NB4 (cell line): ENCODE data around the gene TMEM123.

Experiments used
- DNase-seq: peaks from one replicate; pipeline ENCODE4 v3.0.0; 2010; ENCODE audit warnings: low read depth
- H3K4me3 ChIP-seq: one replicate; pipeline ENCODE4 v1.5.1; 2011; ENCODE audit warnings: mild to moderate bottlenecking, low read depth, low read length, moderate library complexity
- MYC ChIP-seq: IDR thresholded peaks from 2 replicates; pipeline ENCODE4 v1.6.1; 2011; ENCODE audit warnings: low read depth, low read length
- POLR2A ChIP-seq: IDR thresholded peaks from 2 replicates; pipeline ENCODE4 v1.6.1; 2011; ENCODE audit warnings: mild to moderate bottlenecking; ENCODE audit not compliant: insufficient read length; ENCODE audit errors: extremely low read depth
- TF ChIP-seq, protein P1 (sequence below): IDR thresholded peaks from one replicate; pipeline ENCODE4 v1.5.1; 2012; ENCODE audit warnings: low read depth, low read length
- TF ChIP-seq, protein P2 (sequence below): IDR thresholded peaks from 2 replicates; pipeline ENCODE4 v1.6.1; 2011; ENCODE audit warnings: low read depth, low read length

TMEM123 gene

DNA sequence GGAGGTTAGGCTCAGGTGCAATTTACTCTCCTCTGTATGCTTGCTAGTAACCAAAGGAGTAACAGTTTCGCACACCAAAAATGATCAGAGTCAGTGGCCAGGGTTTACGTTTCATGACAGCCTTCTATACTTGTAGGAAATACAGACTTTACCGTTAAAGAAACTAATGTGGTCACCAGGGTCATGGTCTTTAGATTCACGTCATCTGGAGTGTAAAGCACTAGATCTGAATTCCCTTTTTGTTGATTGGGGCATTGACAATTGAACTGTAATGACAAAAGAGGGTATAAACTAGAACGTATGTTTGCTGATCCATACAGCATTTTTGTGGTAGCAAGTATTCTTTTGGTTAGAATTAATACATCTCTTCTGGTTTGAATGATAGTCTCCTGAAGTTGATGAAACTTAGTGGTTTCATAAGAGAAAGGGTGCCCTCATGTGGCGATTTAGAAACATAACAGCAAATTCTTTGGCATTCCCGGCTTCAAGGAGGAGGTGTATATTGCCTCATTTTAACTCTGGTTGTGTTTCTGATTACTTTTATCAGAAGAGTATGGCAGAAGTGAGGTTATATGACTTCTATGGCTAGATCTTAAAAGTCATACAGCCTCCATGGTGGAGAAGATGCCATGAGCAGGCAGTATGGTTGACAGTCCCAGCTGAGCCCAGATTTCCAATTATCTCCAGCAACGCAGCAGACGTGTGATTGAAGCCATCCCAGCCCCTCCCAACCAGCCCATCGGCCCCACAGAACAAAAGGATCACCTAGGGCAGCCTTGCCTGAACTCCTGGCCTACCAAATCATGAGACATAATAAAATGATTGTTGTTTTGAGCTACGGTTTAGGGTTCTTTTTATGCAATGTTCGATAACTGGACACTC, 42.8 kb upstream of the TMEM123 start:
- peak; percentile 84 for DNase-seq
- TF ChIP-seq, protein P1, sequence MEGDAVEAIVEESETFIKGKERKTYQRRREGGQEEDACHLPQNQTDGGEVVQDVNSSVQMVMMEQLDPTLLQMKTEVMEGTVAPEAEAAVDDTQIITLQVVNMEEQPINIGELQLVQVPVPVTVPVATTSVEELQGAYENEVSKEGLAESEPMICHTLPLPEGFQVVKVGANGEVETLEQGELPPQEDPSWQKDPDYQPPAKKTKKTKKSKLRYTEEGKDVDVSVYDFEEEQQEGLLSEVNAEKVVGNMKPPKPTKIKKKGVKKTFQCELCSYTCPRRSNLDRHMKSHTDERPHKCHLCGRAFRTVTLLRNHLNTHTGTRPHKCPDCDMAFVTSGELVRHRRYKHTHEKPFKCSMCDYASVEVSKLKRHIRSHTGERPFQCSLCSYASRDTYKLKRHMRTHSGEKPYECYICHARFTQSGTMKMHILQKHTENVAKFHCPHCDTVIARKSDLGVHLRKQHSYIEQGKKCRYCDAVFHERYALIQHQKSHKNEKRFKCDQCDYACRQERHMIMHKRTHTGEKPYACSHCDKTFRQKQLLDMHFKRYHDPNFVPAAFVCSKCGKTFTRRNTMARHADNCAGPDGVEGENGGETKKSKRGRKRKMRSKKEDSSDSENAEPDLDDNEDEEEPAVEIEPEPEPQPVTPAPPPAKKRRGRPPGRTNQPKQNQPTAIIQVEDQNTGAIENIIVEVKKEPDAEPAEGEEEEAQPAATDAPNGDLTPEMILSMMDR = peak; percentile 52
- TF ChIP-seq POLR2A = no peak
- TF ChIP-seq MYC = no peak
- H3K4me3 ChIP-seq = no peak overlapping the region

DNA sequence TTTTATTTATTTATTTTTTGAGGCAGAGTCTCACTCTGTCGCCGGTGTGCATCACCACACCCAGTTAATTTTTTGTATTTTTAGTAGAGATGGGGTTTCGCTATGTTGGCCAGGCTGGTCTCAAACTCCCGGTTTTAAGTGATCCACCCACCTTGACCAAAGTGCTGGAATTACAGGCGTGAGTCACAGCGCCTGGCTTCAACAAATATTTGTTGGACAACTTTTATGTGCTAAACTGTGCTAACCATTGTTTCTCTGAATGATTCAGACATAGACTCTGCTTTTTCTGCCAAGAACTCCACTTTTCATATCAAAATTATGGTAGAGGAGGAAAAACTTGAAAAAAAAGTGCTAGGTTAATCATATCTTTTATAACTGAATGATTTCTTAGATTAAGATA, 41.7 kb upstream of the TMEM123 start:
- no peak for DNase-seq

DNA sequence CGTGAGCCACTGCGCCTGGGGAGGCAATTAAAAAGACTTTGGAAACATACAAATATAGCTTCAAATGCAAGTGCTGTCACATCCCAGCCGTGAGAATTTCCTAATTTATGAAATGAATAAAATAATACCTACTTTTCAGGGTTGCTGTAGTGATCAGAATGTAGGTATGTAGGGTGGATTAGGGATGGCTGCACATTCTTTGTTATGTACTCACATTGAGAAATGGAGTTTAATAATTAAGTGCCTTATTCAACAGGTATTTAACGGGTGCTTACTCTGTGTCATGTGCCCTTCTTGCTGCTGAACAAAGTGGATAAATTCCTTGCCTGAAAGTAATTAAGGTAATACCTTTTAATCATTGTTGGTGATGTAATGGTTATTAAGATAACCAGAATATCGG, 41.0 kb upstream of the TMEM123 start:
- DNase-seq = no peak
- TF ChIP-seq MYC = no peak
- TF ChIP-seq, protein P1 = no peak
- no peak overlapping the region for H3K4me3 ChIP-seq

More for the DNA sequence above, 41.7 kb upstream of the TMEM123 start:
- H3K4me3 ChIP-seq = no peak overlapping the region
- TF ChIP-seq POLR2A (no peak), MYC (no peak)
- TF ChIP-seq, protein P1 = no peak
- TF ChIP-seq, protein P2, sequence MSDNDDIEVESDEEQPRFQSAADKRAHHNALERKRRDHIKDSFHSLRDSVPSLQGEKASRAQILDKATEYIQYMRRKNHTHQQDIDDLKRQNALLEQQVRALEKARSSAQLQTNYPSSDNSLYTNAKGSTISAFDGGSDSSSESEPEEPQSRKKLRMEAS = no peak

DNA sequence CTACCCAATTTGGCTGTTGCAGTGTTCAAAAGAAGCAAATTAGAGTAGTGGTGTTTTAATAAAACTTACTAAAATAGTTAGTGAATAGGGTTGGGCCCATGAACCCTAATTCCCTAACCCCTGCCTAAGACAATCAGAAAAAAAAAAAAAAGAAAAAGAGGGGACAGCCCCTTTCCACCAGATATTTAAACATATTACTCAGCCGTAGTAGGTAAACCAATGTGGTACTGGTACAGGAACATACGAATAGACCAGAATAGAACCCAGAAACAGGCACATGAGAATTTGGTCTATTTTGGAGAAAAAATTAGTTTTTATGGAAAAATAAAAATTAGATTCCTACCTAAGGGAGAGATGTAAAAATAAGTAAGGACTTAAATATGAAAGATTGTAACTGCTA, 39.4 kb upstream of the TMEM123 start:
- no peak for DNase-seq
- no peak overlapping the region for H3K4me3 ChIP-seq
- TF ChIP-seq MYC (no peak), POLR2A (no peak)
- TF ChIP-seq, protein P1 = no peak
- TF ChIP-seq, protein P2 = no peak

DNA sequence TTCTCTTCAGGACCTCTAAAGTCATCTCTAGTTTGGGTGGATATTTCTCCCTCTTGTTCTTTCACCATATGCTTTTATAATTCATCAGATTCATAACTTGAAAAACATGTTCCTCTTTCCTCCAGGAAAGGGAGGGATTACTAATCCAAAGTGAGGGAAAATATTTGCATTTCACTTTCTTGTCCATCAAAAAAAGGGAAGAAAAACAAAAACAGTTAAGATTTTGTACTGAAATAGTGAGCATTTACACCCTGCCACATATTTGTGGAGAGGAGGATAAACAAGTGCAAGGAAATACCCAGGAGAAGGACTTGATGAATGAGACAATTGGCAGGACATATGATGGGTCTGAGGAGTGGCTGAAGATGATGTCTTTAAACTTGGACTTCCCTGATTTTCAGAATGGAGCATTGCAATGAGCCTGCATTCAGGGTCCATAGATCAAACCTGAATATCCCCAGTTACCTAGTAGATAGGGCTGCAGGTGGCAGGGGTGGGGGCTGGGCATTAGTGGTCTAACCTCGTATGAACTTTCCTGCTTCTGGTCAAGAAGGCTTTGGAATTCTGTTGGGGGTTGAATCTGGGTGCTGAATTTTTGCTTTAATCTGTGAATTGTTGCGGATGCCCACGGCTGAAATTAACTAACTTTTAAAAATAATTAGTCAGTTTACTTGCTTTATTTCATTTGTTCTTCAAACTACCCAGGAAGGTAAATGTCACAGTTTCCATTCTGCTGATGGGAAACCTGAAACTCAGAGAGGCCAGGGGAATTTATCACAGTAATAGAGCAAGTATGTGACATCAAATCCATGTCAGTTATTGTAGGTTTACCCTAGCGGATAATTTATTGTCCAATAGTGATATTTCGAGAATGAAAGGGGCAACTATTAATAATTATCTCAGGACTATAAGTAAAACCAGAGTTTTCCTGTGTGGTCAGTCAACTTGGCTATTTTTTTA, 36.9 kb upstream of the TMEM123 start:
- TF ChIP-seq MYC = no peak
- TF ChIP-seq, protein P2 = no peak
- TF ChIP-seq, protein P1 = no peak
- DNase-seq = no peak
- H3K4me3 ChIP-seq = no peak overlapping the region
